Mammary epithelial cell (primary cell): ENCODE results near the gene SLC28A3.

Experiments
- EZH2 ChIP-seq: IDR thresholded peaks from 2 replicates; pipeline ENCODE4 v1.6.1; 2012; ENCODE audit warnings: low read length, inconsistent platforms, borderline replicate concordance
- TF ChIP-seq, protein P1 (sequence below), 2 donors: IDR thresholded peaks in 1 of 2; conservative IDR thresholded peaks in 1 of 2; 2 replicates each; pipeline ENCODE4 v1.5.1; 2011 to 2012; ENCODE audit warnings: inconsistent platforms in 2 of 2, low read length in 2 of 2, mild to moderate bottlenecking in 2 of 2, control low read depth in 1 of 2, low read depth in 1 of 2; ENCODE audit not compliant: insufficient read depth in 1 of 2; ENCODE audit errors: extremely low read depth in 1 of 2

DNA sequence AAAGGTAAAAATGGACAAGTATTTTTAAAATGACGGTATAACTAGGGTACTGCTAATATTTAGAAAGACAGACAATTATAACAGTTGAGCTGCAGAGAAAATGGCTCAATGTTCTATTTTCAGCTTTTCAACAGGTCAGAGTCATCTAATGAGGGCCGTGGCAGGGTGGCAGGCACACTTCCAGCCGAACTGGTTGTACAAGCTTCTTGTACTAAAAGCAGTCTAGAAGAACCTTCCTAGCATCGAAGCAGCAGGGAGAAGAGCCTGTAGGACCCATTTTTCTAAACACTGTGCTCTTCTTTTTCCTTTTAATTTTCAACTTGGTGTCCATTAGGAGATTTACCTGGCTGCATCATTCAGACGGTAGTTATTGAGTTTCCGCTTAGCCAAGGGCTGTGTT, 85.6 kb downstream of the SLC28A3 start:
- TF ChIP-seq, protein P1, sequence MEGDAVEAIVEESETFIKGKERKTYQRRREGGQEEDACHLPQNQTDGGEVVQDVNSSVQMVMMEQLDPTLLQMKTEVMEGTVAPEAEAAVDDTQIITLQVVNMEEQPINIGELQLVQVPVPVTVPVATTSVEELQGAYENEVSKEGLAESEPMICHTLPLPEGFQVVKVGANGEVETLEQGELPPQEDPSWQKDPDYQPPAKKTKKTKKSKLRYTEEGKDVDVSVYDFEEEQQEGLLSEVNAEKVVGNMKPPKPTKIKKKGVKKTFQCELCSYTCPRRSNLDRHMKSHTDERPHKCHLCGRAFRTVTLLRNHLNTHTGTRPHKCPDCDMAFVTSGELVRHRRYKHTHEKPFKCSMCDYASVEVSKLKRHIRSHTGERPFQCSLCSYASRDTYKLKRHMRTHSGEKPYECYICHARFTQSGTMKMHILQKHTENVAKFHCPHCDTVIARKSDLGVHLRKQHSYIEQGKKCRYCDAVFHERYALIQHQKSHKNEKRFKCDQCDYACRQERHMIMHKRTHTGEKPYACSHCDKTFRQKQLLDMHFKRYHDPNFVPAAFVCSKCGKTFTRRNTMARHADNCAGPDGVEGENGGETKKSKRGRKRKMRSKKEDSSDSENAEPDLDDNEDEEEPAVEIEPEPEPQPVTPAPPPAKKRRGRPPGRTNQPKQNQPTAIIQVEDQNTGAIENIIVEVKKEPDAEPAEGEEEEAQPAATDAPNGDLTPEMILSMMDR (conservative IDR thresholded peaks at IDR 0.05 in 1 of 2, IDR thresholded peaks at IDR 0.05 in 1 of 2; ENCODE audit: extremely low read depth in 1 of 2, insufficient read depth in 1 of 2, low read depth in 1 of 2, low read length in 2 of 2): no peak
- no peak for TF ChIP-seq EZH2
